Stimulated activated CD8-positive, alpha-beta memory T cell treated with anti-CD3 and anti-CD28 coated beads, Interleukin-4, amount 100 ng/mL, for 24 hours (primary cell): ENCODE data around the gene RBM25.
"Not testable (repeated sequence)": the region's sequence is repeated elsewhere in the genome, so short reads cannot be mapped to it uniquely, and the experiment has no call there.

Experiments
- DNase-seq: peaks from one replicate; pipeline ENCODE4 v3.0.0-alpha.2; 2020; ENCODE audit warnings: low read depth

The RBM25 gene

GRCh38 chr14:73058224-73058921 lies at the start of gene RBM25:
Gene RBM25, plus strand, starts transcription at chr14:73058534. Its CDS starts 13,108 bp downstream, at chr14:73071642.
- DNase-seq = peak; percentile 89

GRCh38 chr14:73011189-73011588 lies 47.1 kb upstream of the RBM25 start:
- not testable (repeated sequence) for DNase-seq

DNA sequence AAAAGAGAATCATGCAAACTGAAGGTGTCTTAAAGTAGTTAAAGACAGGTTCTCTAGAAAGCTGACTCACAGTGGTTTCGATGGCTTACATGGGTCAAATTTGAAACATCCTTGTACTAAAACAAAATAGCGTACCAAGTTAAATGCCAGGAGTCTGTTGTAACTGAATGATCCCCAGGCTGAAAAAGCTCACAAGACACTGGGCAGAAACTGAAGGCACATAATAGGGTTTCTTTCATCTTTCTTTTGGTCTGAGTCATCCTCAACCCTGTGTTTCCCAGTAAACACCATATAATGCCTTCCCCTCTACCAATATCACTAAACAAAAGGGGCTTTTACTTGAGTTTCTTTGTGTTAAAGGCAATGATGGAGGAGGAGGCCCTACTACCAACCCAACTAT lies 44.2 kb upstream of the RBM25 start:
- DNase-seq = no peak

DNA sequence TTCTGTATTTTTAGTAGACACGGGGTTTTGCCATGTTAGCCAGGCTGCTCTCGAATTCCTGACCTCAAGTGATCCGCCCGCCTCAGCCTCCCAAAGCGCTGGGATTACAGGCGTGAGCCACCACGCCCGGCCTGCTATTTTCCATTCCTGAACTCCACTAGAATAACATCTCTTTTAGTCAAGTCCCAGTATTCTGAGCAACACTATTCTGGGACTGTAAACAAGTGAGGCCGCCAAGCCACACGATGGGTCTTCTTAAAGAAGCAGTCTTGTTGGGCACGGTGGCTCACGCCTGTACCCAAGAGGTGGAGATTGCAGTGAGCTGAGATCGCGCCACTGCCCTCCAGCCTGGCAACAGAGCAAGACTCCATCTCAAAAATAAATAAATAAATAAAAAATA lies 42.8 kb upstream of the RBM25 start:
- not testable (repeated sequence) for DNase-seq

DNA sequence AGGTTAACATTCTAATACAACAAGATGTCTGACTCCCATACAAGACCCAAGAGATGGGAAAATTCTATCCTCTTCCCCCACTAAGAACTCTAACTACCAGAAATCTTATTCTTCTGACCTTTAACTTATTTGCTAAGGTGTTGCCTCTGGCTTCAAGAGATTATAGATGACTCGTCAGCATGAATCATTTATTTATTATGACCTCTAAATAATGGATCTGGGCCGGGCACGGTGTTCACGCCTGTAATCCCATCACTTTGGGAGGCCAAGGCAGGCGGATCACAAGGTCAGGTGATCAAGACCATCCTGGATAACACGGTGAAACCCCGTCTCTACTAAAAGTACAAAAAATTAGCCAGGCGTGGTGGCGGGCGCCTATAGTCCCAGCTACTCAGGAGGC lies 42.3 kb upstream of the RBM25 start:
- not testable (repeated sequence) for DNase-seq

DNA sequence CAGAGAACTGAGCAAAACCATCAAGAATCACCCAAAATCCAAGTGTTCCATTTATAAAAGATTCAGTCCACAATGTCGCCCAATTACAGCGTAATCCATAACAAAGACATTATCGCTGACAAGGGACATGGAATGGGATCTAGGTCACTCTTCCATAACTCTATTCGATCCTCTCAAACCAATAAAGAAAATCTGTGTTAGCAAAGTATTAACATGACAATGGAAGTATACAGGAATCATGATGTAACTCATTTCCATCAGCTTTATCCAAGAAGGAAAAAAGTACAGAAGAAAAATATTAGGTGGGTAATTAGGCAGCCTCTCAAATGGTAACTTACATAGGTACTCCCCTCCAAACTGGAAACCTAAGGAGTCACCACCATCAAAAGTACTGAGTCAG lies 36.3 kb upstream of the RBM25 start:
- no peak for DNase-seq

- DNase-seq = no peak
Measured at GRCh38 chr14:73025544-73025943, 32.8 kb upstream of the RBM25 start.

GRCh38 chr14:73026243-73026844 lies 32.0 kb upstream of the RBM25 start:
- DNase-seq = no peak

- peak; percentile 84 for DNase-seq
Measured at GRCh38 chr14:73026845-73027542, 31.3 kb upstream of the RBM25 start, which contains the start of gene ZFYVE1. Gene ZFYVE1, minus strand, starts transcription at chr14:73027106. Its CDS starts 2,598 bp downstream, at chr14:73024508.

DNA sequence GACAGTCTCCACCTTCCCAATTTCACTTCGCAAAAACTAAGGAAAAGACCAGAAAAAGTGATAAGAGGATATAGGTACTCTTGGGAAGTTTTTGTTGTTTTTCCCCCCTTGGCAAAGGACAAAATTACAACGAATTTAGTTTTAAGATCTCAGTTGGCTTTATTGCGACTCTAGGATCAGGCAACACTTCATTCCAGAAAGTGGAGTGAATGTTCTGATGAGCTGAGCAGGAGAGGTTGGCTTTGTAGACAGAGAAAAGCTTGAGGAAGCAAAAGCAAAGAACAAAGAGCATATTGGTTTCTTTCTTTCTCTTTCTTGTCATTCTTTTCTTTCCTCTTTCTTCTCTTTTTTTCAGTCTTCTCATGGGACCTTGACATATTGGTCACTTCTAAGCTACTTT lies 30.8 kb upstream of the RBM25 start:
- DNase-seq = no peak

GRCh38 chr14:73027984-73028383 lies 30.4 kb upstream of the RBM25 start:
- no peak for DNase-seq

DNA sequence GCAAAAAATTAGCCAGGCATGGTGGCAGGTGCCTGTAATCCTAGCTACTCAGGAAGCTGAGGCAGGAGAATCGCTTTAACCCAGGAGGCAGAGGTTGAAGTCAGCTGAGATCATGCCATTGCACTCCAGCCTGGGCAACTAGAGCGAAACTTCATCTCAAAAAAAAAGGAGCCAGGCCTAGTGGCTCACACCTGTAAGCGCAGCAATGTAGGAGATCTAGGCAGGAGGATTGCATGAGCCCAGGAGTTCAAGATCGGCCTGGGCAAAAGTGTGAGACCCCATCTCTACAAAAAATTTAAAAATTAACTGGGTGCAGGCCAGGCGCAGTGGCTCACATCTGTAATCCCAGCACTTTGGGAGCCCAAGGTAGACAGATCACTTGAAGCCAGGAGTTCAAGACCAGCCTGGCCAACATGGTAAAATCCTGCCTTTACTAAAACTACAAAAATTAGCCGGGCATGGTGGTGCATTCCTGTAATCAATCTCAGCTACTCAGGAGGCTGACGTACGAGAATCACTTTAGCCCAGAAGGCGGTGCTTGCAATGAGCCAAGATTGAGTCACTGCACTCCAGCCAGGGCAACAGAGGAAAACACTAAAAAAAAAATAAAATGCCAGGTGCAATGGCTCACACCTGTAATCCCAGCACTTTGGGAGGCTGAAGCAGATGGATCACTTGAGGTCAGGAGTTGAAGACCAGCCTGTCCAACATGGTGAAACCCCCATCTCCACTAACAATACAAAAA lies 21.5 kb upstream of the RBM25 start:
- not testable (repeated sequence) for DNase-seq

DNA sequence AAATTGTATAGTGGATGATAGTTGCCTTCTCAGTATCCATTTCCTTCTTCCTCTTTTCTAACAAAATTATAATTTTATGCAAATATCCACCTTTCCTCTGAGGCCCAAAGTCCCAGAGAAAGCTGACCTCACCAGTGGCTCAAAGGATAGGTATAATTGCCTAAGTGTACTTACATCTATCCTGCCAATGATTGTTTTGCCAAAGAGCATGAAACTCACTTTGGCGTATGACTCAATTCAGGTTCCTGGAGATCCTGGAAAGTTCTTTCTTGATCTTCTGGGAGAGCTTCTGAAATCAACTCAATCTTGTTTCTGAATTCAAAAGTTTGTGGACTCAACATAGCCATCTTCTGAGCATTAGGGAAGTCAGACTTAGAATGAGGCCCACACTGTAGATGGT lies 10.5 kb upstream of the RBM25 start:
- DNase-seq = no peak

DNA sequence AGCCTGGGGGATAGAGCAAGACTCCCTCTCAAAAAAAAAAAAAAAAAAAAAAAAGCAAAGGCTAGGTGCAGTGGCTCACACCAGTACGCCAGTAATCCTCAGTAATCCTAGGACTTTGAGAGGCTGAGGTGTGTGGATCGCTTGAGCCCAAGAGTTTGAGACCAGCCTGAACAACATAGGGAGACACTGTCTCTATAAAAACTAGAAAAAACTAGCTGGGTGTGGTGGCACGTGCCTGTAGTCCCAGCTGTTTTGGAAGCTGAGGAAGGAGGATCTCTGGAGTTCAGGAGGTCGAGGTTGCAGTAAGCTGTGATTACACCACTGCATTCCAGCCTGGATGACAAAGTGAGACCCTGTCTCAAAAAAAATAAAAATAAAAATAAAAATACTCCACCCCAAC lies 8.9 kb upstream of the RBM25 start:
- no peak for DNase-seq

- DNase-seq = no peak
Measured at GRCh38 chr14:73055251-73055650, 3.1 kb upstream of the RBM25 start.

DNA sequence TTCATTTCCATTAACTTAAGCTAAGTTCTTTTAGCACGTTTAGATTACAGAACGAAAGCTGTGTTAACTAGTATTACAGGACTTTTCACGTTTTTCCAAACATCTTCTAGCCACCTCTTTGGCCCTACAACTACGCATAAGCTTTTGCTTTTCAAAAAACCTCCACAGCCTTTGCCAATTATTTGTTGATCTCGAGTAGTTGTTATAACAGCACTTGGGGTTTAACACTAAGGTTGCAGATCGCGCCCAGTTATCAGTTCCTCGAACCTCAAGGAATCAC lies 450 bp upstream of the RBM25 start:
- no peak for DNase-seq

GRCh38 chr14:73058922-73059673 lies 764 bp downstream of the RBM25 start:
- no peak for DNase-seq

- no peak for DNase-seq
Measured at GRCh38 chr14:73069585-73069984, 11.3 kb downstream of the RBM25 start.

GRCh38 chr14:73091044-73091443 lies 32.7 kb downstream of the RBM25 start:
- no peak for DNase-seq

DNA sequence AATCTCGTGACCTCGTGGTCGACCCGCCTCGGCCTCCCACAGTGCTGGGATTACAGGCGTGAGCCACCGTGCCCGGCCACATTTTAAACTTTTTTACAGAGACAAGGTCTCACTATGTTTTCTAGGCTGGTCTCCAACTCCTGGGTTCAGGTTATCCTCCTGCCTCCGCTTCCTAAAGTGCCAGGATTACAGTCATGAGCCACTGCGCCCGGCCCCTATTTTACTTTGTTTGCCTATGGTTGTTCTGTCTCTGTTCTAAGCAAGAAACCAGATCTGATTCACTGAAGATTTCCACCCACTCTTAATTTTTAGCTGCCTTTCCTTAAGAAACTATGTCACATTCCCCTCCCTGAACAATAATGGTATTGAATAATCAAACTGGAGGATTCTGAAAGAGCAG lies 39.1 kb downstream of the RBM25 start:
- DNase-seq = no peak

DNA sequence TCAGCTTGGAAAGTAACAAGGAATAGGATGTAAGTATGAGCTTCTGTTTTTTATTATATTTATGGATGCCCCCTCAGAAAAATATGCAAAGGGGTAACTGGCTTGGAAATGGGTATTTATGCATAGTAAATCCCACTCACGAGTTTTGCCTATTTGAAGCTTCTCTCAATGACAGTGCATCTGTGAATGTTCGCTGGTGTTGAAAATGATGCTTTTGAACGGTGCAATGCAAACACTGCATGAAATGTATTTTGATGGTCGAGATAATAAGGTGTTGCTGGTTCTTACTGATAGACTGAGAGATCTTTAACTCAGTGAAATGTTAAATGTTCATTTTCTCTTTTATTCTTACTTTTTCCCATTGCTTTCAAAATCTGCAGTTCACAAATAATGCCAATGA lies 42.0 kb downstream of the RBM25 start:
- DNase-seq = no peak
